HCT116 (cell line): ENCODE data around the gene NKX2-1.

Experiments used
- POLR2A ChIP-seq: IDR thresholded peaks from 2 replicates; pipeline ENCODE4 v1.7.0; 2011; ENCODE audit warnings: borderline replicate concordance; ENCODE audit not compliant: insufficient read depth, insufficient read length; ENCODE audit errors: extremely low read depth
- POLR2AphosphoS5 ChIP-seq: IDR thresholded peaks from 2 replicates; pipeline ENCODE4 v1.6.1; 2011; ENCODE audit warnings: mild to moderate bottlenecking, low read depth, low read length, moderate library complexity
- RAD21 ChIP-seq: IDR thresholded peaks from 2 replicates; pipeline ENCODE4 v1.6.1; 2012; ENCODE audit warnings: low read depth, mild to moderate bottlenecking
- TF ChIP-seq, protein P1 (sequence below), 3 experiments: fragments of 200-600 bp in 1 of 3; sonication (generic) in 1 of 3; IDR thresholded peaks in 2 of 3; conservative IDR thresholded peaks in 1 of 3; 2 replicates each; pipeline ENCODE4 v1.5.1; 2012 to 2017; ENCODE audit warnings: low read depth in 2 of 3, low read length in 2 of 3, antibody characterized with exemption in 1 of 3, borderline replicate concordance in 1 of 3, control low read depth in 1 of 3, mild to moderate bottlenecking in 1 of 3, mixed read lengths in 1 of 3, mixed run types in 1 of 3, moderate library complexity in 1 of 3; ENCODE audit not compliant: insufficient read depth in 1 of 3

DNA sequence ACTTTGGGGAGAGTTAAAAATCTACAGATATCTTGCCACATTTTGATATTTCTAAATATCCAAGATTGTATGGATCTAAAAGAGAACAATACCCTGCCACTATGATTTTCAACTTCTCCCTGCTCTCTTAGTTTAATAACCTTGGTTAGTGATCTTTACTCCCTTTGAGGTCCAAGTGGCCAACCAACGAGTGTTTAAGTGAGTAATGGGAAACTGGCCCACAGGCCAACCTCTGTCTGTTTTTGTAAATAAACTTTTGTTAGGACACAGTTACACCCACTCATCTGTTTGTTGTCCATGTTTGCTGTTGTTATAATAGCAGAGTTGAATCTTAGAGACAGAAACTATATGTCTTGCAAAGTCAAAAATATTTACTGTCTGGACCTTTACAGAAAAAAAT, 30.9 kb upstream of the NKX2-1 start:
- TF ChIP-seq POLR2AphosphoS5 (no peak), POLR2A (no peak), RAD21 (no peak)
- TF ChIP-seq, protein P1, sequence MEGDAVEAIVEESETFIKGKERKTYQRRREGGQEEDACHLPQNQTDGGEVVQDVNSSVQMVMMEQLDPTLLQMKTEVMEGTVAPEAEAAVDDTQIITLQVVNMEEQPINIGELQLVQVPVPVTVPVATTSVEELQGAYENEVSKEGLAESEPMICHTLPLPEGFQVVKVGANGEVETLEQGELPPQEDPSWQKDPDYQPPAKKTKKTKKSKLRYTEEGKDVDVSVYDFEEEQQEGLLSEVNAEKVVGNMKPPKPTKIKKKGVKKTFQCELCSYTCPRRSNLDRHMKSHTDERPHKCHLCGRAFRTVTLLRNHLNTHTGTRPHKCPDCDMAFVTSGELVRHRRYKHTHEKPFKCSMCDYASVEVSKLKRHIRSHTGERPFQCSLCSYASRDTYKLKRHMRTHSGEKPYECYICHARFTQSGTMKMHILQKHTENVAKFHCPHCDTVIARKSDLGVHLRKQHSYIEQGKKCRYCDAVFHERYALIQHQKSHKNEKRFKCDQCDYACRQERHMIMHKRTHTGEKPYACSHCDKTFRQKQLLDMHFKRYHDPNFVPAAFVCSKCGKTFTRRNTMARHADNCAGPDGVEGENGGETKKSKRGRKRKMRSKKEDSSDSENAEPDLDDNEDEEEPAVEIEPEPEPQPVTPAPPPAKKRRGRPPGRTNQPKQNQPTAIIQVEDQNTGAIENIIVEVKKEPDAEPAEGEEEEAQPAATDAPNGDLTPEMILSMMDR (IDR thresholded peaks at IDR 0.05 in 2 of 3, conservative IDR thresholded peaks at IDR 0.05 in 1 of 3; ENCODE audit: borderline replicate concordance in 1 of 3, insufficient read depth in 1 of 3, low read depth in 2 of 3, low read length in 2 of 3): no peak
